H9 (cell line): Measurements from ENCODE around the gene NFYC. TPM values are rescaled to one million over a fixed set of nuclear protein-coding genes. Genes with fewer than 3 reads are reported as not detected.

Experiments
- DNase-seq: peaks from one replicate; pipeline ENCODE4 v3.0.0-alpha.2; 2017
- H2AFZ ChIP-seq: one replicate; pipeline ENCODE4 v1.6.1; 2013; ENCODE audit warnings: mild to moderate bottlenecking, low read length, control low read depth, moderate library complexity
- H2AK5ac ChIP-seq: 2 replicates; pipeline ENCODE4 v1.6.1; 2013; ENCODE audit warnings: low read length, control low read depth, mixed read lengths; ENCODE audit not compliant: insufficient read length
- H2BK120ac ChIP-seq: one replicate; pipeline ENCODE4 v1.6.1; 2013; ENCODE audit warnings: low read depth, mild to moderate bottlenecking, low read length, control low read depth, inconsistent platforms; ENCODE audit not compliant: poor library complexity, severe bottlenecking
- H2BK12ac ChIP-seq: 2 replicates; pipeline ENCODE4 v1.6.1; 2013; ENCODE audit warnings: low read length, control low read depth, mixed read lengths, low read depth; ENCODE audit not compliant: insufficient read length
- H2BK15ac ChIP-seq: 2 replicates; pipeline ENCODE4 v1.6.1; 2013; ENCODE audit warnings: low read depth, low read length, control low read depth
- H2BK20ac ChIP-seq: one replicate; pipeline ENCODE4 v1.6.1; 2013; ENCODE audit warnings: low read depth, mild to moderate bottlenecking, low read length, control low read depth, inconsistent platforms; ENCODE audit not compliant: poor library complexity, severe bottlenecking
- H2BK5ac ChIP-seq: 2 replicates; pipeline ENCODE4 v1.6.1; 2013; ENCODE audit warnings: low read length, control low read depth, mixed read lengths; ENCODE audit not compliant: insufficient read length
- H3K14ac ChIP-seq: 2 replicates; pipeline ENCODE4 v1.6.1; 2013; ENCODE audit warnings: low read length, control low read depth; ENCODE audit not compliant: insufficient read depth
- H3K18ac ChIP-seq: 2 replicates; pipeline ENCODE4 v1.6.1; 2013; ENCODE audit warnings: low read depth, mild to moderate bottlenecking, mixed read lengths, low read length, control low read depth; ENCODE audit not compliant: insufficient read length
- H3K23ac ChIP-seq: 2 replicates; pipeline ENCODE4 v1.6.1; 2013; ENCODE audit warnings: low read length, control low read depth, mixed read lengths, low read depth; ENCODE audit not compliant: insufficient read length
- H3K23me2 ChIP-seq: 2 replicates; pipeline ENCODE4 v1.6.1; 2013; ENCODE audit warnings: low read depth, mild to moderate bottlenecking, mixed read lengths, low read length, control low read depth; ENCODE audit not compliant: insufficient read length, poor library complexity, severe bottlenecking
- H3K27ac ChIP-seq: 2 replicates; pipeline ENCODE4 v1.5.1; 2013; ENCODE audit warnings: low read length, control low read depth, mixed read lengths, low read depth; ENCODE audit not compliant: insufficient read length
- H3K27me3 ChIP-seq: 2 replicates; pipeline ENCODE4 v1.6.1; 2013; ENCODE audit warnings: low read length, control low read depth, inconsistent platforms; ENCODE audit not compliant: insufficient read depth
- H3K4ac ChIP-seq: 2 replicates; pipeline ENCODE4 v1.6.1; 2013; ENCODE audit warnings: low read depth, mild to moderate bottlenecking, control low read depth, inconsistent platforms, low read length, moderate library complexity
- H3K4me1 ChIP-seq: 2 replicates; pipeline ENCODE4 v1.6.1; 2013; ENCODE audit warnings: low read length, control low read depth, inconsistent platforms; ENCODE audit not compliant: insufficient read depth
- H3K4me2 ChIP-seq: 2 replicates; pipeline ENCODE4 v1.6.1; 2013; ENCODE audit warnings: low read length, control low read depth, mixed read lengths; ENCODE audit not compliant: insufficient read length, insufficient read depth
- H3K56ac ChIP-seq: 2 replicates; pipeline ENCODE4 v1.6.1; 2013; ENCODE audit warnings: low read depth, mild to moderate bottlenecking, mixed read lengths, low read length, control low read depth; ENCODE audit not compliant: insufficient read length
- H3K79me1 ChIP-seq: 2 replicates; pipeline ENCODE4 v1.6.1; 2013; ENCODE audit warnings: low read depth, mild to moderate bottlenecking, moderate library complexity, low read length, control low read depth, inconsistent platforms; ENCODE audit not compliant: insufficient read depth, poor library complexity, severe bottlenecking
- H3K79me2 ChIP-seq: 2 replicates; pipeline ENCODE4 v1.6.1; 2013; ENCODE audit warnings: low read length, control low read depth, inconsistent platforms; ENCODE audit not compliant: insufficient read depth
- H3K9ac ChIP-seq: 2 replicates; pipeline ENCODE4 v1.6.1; 2013; ENCODE audit warnings: low read length, control low read depth, mixed read lengths; ENCODE audit not compliant: insufficient read length; ENCODE audit errors: extremely low read depth
- H3K9me3 ChIP-seq: one replicate; pipeline ENCODE4 v1.6.1; 2013; ENCODE audit warnings: low read depth, low read length, inconsistent platforms; ENCODE audit not compliant: control insufficient read depth
- H3T11ph ChIP-seq: one replicate; pipeline ENCODE4 v1.6.1; 2013; ENCODE audit warnings: mild to moderate bottlenecking, low read length, control low read depth, inconsistent platforms
- H4K20me1 ChIP-seq: one replicate; pipeline ENCODE4 v1.6.1; 2013; ENCODE audit not compliant: control insufficient read depth, insufficient read length, insufficient read depth
- H4K5ac ChIP-seq: 2 replicates; pipeline ENCODE4 v1.6.1; 2013; ENCODE audit warnings: low read depth, mild to moderate bottlenecking, mixed read lengths, low read length, control low read depth; ENCODE audit not compliant: insufficient read length
- H4K8ac ChIP-seq: replicated peaks from 2 replicates; pipeline ENCODE4 v1.6.1; 2013; ENCODE audit warnings: low read length, control low read depth, mixed read lengths, low read depth; ENCODE audit not compliant: insufficient read length
- H4K91ac ChIP-seq: 2 replicates; pipeline ENCODE4 v1.6.1; 2013; ENCODE audit warnings: low read depth, mild to moderate bottlenecking, moderate library complexity, mixed read lengths, low read length, control low read depth; ENCODE audit not compliant: insufficient read length
- H3K27ac Mint-ChIP-seq, 3 experiments: 2 replicates in 2 of 3; 3 replicates in 1 of 3; pipeline ENCODE4 v1.8.0; 2020 to 2021; ENCODE audit warnings: mixed read lengths in 3 of 3, mild to moderate bottlenecking in 1 of 3, moderate library complexity in 1 of 3
- H3K27me3 Mint-ChIP-seq: 2 replicates; pipeline ENCODE4 v1.8.0; 2021; ENCODE audit warnings: low read depth, mild to moderate bottlenecking, moderate library complexity, mixed read lengths
- H3K36me3 Mint-ChIP-seq, 3 experiments: 2 replicates in 2 of 3; 3 replicates in 1 of 3; pipeline ENCODE4 v1.8.0; 2020 to 2021; ENCODE audit warnings: low read depth in 3 of 3, mixed read lengths in 3 of 3; ENCODE audit not compliant: insufficient read depth in 1 of 3
- H3K4me1 Mint-ChIP-seq, 2 experiments: 2 replicates each; pipeline ENCODE4 v1.8.0; 2020; ENCODE audit warnings: mixed read lengths in 2 of 2
- H3K4me3 Mint-ChIP-seq, 2 experiments: 2 replicates in 1 of 2; 3 replicates in 1 of 2; pipeline ENCODE4 v1.8.0; 2020 to 2021; ENCODE audit warnings: mild to moderate bottlenecking in 2 of 2, mixed read lengths in 2 of 2, moderate library complexity in 1 of 2
- H3K9me3 Mint-ChIP-seq, 2 experiments: 2 replicates in 1 of 2; 3 replicates in 1 of 2; pipeline ENCODE4 v1.8.0; 2020; ENCODE audit warnings: mild to moderate bottlenecking in 2 of 2, mixed read lengths in 2 of 2, moderate library complexity in 1 of 2
- WGBS: extraction: QIAGEN DNeasy Blood & Tissue Kit; methylation state at CpG from one replicate; pipeline ENCODE4 v1.1.7; 2013; ENCODE audit warnings: missing lambda C conversion rate, low lambda C conversion rate, mixed read lengths; ENCODE audit not compliant: insufficient read length; ENCODE audit errors: extremely low coverage; 5-methylcytosine and 5-hydroxymethylcytosine counted together
- total RNA-seq: library from RNA; stranded (reverse); gene quantifications from 2 replicates; pipeline ENCODE4 v1.2.1, GENCODE V29; 2021
- TF ChIP-seq, protein P1 (sequence below): fragments of 200-600 bp; sonication (generic); conservative IDR thresholded peaks from 3 replicates; pipeline ENCODE4 v1.8.0; 2021; ENCODE audit warnings: antibody characterized with exemption, mild to moderate bottlenecking

NFYC gene
- total RNA-seq, 1 experiment from 2014 or later: 54.7 TPM

GRCh38 chr1:40703316-40703715 is 11.8 kb downstream of the NFYC start:
- no CpG with 5 or more reads among the region's 3 CpGs for WGBS

More at GRCh38 chr1:40703316-40703715, 11.8 kb downstream of the NFYC start:
- no peak overlapping the region for H2BK20ac ChIP-seq
- H3K23me2 ChIP-seq: no peaks in the 10 kb centered on the region
- H3K18ac ChIP-seq: no peak overlapping the region
- H2BK12ac ChIP-seq: no peak overlapping the region
- Mint-ChIP-seq H3K9me3 (no peaks in the 10 kb centered on the region), H3K36me3 (no peaks in the 10 kb centered on the region), H3K4me3 (no peak overlapping the region), H3K4me1 (peaks cover 19 to 21% of the 10 kb centered on the region in 2 experiments), H3K27me3 (no peaks in the 10 kb centered on the region), H3K27ac (peak overlapping the region in 1 of 3 experiments; percentile 11; a peak in 2 of 7 replicates)
- H4K91ac ChIP-seq: no peak overlapping the region
- H3T11ph ChIP-seq: no peak overlapping the region
- H2BK5ac ChIP-seq: no peak overlapping the region
- no peak overlapping the region for H2AFZ ChIP-seq
- peaks cover 4% of the 10 kb centered on the region; the same call in 1 of the 2 replicates for H3K4me1 ChIP-seq
- no peak overlapping the region for H2BK120ac ChIP-seq
- no peak overlapping the region for H3K23ac ChIP-seq
- H3K56ac ChIP-seq: no peak overlapping the region
- H3K27me3 ChIP-seq: no peaks in the 10 kb centered on the region
- H3K9me3 ChIP-seq: no peaks in the 10 kb centered on the region
- no peak overlapping the region for H3K4me2 ChIP-seq
- H3K14ac ChIP-seq: no peak overlapping the region
- no peak overlapping the region for H4K8ac ChIP-seq
- H4K20me1 ChIP-seq: no peaks in the 10 kb centered on the region
- no peak overlapping the region for H3K27ac ChIP-seq
- TF ChIP-seq, protein P1, sequence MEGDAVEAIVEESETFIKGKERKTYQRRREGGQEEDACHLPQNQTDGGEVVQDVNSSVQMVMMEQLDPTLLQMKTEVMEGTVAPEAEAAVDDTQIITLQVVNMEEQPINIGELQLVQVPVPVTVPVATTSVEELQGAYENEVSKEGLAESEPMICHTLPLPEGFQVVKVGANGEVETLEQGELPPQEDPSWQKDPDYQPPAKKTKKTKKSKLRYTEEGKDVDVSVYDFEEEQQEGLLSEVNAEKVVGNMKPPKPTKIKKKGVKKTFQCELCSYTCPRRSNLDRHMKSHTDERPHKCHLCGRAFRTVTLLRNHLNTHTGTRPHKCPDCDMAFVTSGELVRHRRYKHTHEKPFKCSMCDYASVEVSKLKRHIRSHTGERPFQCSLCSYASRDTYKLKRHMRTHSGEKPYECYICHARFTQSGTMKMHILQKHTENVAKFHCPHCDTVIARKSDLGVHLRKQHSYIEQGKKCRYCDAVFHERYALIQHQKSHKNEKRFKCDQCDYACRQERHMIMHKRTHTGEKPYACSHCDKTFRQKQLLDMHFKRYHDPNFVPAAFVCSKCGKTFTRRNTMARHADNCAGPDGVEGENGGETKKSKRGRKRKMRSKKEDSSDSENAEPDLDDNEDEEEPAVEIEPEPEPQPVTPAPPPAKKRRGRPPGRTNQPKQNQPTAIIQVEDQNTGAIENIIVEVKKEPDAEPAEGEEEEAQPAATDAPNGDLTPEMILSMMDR: no peak
- no peak overlapping the region for H3K9ac ChIP-seq
- DNase-seq: no peak
- no peak overlapping the region for H2BK15ac ChIP-seq
- H3K79me2 ChIP-seq: peaks cover 16% of the 10 kb centered on the region; the same call in 1 of the 2 replicates
- no peak overlapping the region for H3K4ac ChIP-seq
- no peak overlapping the region for H2AK5ac ChIP-seq
- no peak overlapping the region for H4K5ac ChIP-seq
- peaks cover 2% of the 10 kb centered on the region for H3K79me1 ChIP-seq
